OCI-M1 (cell line): ENCODE data around the gene HERC4.
A peak's percentile ranks its signal among the peaks of the same experiment; 100 is the strongest.
"Not testable (repeated sequence)": the region's sequence is repeated elsewhere in the genome, so short reads cannot be mapped to it uniquely, and the experiment has no call there.

Experiments
- DNase-seq: peaks from one replicate; lab custom pipeline; 2025; lab: John Stamatoyannopoulos, UW

HERC4 gene

DNA sequence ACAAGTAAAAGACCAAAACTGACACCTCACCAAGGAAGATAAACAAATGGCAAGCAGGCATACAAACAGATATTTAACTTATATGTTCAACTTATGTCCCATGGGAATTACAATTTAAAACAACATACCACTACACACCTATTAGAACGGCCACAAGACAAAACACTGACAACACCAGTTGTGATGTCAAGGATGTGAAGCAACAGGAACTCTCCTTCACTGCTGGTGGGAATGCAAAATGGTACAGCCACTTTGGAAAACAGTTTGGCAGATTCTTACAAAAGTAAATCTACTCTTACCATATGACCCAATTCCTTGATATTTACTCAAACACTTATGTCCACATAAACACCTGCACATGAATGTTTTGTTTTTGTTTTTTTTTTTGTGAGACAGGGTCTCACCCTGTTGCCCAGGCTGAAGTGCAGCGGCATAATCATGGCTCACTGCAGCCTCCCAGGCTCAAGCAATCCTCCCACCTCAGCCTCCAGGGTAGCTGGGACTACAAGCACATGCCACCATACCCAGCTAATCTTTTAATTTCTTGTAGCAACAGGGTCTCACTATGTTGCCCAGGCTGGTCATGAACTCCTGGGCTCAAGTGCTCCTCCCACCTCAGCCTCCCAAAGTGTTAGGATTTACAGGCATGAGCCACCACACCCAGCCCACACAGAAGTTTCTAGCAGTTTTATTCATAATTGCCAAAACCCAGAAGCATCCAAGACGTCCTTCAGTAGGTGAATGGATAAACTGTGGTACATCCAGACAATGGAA, 27.3 kb downstream of the HERC4 start:
- DNase-seq, result no peak

DNA sequence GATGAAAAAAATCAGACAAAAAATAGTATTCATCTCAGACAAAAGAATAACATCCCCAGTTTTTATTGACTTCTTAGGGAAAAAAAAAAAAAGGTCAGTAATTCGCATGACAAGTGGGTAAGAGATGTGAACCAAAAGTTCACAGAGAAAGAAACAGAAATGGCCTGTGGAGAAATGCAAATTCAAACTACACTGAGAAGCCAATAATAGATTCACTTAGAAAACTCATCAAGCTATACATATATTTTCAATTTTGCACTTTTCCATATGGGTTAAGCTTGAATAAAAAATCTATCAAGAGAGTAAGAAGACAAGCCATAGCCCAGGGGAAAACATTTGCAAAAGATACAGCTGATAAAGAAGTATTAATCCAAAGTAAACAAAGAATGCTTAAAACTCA, 28.0 kb downstream of the HERC4 start:
- no peak for DNase-seq

DNA sequence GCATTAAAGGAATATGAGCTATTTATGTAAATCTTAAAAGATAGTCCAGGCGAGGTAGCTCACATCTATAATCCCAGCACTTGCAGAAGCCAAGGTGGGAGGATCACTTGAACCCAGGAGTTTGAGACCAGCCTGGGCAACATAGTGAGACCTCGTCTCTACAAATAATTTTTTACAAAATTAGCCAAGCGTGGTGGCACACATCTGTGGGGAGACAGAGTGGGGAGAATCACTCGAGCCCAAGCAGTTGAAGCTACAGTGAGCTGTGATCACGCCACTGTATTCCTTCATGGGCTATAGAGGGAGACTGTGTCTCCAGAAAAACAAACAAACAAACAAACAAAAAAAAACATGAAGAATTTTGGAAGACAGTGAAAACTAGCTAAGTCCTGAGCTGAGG, 28.4 kb downstream of the HERC4 start:
- no peak for DNase-seq

DNA sequence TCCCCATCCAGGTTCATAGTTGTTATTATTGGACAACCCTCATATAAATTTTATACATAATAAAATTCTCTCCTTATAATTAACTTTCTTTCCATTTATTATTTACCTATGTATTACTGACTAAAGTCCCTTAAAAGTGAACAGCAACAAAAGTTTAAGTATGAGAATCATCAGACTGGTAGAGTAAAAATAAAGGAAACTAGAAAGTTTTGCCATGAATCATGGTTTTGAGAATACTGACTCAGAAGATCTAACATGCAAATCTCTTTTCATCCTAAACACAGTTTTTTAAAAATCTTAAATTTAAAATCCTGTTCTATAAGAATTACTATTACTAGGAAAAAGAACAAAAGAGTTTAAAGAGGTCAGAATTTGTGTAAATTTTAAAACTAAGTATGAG, 32.1 kb downstream of the HERC4 start:
- DNase-seq, result no peak

DNA sequence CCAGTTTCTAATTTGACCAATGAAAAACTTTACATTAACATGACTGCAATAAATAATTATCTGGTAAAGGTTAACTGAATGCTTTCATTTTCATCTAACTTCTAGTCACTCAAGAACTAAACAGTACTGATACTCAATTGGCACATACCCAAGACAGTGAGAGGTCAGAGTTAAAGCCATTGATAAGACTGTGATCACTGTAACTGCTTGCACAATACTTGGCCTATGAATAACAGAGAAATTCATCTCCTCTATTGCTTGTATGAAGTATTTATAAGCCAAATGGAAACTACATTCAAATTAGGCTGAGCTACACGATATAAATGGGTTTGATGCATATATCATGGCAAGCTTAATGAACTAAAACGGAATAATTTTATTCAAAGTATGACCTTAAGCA, 43.0 kb downstream of the HERC4 start:
- DNase-seq, result peak; percentile 68

DNA sequence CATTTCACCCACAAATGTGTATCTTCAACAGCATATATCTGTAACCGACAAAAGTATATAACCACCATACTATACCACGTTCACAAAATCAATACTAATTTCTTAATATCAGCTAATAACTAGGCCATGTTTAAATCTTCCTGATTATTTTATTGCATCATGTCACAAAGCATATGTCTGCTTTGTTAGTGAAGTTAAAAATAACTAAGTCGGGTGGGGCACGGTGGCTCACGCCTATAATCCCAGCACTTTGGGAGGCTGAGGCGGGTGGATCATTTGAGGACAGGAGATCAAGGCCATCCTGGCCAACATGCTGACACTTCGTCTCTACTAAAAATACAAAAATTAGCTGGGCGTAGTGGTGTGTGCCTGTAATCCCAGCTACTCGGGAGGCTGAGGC, 47.7 kb downstream of the HERC4 start:
- no peak for DNase-seq

DNA sequence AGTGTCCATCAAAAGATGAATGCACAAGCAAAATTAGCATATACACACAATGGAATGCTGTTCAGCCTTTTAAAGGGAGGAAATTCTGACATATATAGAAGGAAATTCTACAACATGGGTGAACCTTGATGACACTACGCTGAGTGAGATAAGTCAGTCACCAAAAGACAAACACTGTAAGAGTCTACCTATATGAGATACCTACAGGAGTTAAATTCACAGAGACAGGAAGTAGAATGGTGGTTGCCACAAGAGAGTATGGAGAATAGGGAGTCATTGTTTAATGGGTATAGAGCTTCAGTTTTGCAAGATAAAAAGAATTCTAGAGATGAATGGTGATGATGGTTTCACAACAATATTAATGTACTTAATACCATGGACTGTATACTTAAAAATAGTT, 51.8 kb downstream of the HERC4 start:
- DNase-seq, result no peak

DNA sequence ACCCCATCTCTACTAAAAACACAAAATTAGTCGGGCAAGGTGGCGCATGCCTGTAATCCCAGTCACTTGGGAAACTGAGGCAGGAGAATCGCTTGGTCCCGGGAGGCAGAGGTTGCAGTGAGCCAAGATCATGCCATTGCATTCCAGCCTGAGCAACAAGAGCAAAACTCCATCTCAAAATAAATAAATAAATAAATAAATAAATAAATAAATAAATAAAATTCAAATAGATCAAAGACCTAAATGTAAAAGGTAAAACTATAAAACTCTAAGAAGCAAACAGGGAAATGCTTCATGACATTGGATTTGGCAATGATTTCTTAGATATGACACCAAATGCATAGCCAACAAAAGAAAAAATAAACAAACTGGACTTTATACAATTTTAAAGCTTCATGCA, 52.8 kb downstream of the HERC4 start:
- DNase-seq, result not testable (repeated sequence)

DNA sequence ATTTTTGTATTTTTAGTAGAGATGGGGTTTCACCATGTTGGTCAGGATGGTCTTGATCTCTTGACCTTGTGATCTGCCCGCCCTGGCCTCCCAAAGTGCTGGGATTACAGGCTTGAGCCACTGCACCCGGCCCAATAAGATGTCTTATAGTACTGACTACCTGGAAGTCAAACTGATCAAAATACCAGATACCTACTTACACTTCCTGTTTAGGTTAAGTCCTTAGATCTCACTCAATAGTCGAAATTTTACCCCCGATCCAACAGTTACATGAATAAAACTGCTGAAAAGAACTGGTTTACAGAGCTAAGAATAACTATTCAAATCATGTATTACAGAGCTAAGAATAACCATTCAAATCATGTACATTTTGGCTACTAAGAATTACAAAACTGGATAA, 58.6 kb downstream of the HERC4 start:
- DNase-seq, result not testable (repeated sequence)

DNA sequence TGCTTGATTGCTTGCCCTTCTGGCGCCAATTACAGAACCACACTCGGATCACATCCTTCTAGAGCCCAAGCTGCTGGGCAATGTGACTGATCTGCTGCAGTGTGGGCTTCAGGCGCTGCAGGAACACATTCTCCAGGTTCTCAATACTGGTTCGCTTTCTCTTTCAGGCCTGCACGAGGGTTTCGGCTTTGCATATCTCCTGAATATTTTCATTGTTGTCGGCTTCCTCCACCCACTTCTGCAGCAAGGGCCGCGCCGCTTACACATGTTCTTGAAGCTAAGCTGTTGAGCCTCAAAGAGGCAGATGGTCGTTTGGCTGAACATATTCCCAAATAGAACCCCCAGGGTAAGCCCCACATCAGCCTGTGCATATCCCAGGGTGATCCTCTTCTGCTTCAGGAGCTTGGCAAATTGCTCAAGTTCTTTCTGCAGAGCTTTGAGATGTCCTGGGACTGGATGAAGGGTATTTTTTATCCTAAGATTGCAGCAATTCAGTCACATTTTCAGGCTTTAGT, 64.6 kb downstream of the HERC4 start:
- no peak for DNase-seq

DNA sequence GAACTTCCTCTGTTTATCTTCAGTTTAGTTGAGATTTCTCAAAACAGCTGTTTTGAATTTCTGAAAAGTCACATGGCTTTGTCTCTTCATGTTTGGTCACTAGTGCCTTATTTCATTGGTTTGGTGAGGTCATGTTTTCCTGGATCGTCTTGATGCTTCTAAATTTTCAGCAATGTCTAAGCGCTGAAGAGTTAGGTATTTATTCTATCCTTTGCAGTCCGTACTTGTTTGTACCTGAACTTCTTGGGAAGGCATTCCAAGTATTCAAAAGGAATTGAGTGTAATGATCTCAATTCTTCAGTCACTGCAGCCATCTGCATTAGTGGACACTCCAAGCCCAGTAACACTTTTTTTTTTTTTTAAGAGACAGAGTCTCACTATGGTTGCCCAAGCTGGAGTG, 67.7 kb downstream of the HERC4 start:
- DNase-seq, result no peak

DNA sequence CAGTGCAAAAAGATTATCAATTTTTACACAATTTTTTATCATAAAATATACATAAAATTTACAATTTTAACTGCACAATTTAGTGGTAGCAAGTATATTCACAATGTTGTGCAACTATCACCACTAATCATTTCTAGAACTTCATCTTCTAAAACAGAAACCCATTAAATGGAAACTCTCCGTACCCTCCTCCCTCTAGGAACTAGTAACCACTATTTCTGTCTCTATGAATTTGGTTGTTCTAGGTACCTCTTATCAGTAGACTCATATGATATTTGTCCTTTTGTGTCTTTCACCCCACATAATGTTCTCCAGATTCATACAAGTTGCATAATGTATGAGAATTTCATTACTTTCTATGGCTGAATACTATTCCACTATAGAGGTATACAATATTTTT, 73.5 kb downstream of the HERC4 start:
- no peak for DNase-seq

DNA sequence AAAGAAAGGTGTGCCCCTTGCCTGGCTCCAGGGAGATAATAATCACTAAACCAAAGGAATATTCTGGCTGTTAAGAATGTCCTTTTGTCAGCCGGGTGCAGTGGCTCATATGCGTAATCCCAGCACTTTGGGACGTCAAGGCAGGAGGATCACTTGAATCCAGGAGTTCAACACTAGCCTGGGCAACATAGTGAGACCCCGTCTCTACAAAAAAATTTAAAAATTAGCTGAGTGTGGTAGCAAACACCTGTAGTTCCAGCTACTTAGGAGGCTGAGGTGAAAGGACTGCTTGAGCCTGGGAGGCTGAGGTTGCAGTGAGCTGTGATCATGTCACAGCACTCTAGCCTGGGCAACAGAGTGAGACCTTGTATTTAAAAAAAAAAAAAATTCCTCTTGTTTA, 74.1 kb downstream of the HERC4 start:
- no peak for DNase-seq

DNA sequence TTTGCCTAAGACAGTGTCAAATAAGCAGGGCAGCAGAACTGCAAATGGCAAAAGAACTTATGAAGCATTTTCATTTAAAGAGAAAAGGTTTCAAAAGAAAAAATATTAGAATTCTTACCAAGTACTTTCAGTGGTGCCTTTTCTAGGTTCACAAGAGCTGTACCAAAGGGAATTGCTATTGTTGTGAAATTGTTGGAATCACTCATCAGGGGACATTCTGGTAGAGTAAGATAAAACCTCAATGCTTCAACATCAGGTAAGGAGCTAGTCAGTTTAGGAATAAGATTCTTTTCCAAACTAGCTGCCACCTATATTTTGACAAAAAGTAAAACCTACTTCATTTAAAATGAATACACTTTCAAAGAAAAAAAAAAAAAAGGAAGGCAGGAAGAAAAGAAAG, 85.0 kb downstream of the HERC4 start:
- DNase-seq, result peak; percentile 13

DNA sequence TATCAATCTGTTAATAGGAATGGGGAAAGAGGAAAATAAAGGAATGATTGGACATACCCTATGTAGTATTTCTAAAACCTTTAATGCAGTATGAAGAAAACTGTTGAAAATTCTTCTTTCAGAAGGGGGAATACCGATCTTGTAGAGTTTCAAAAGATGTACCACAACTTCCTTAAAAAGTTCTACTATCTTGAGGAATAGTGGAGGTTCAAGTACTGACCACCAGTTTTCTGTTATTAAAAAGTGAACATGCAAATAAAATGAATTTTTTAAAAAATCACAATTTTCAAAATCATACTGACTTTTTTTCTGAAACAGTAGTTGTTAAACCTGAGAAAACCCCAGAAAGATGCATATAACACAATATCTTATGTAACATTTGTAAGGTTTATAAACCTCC, 86.5 kb downstream of the HERC4 start:
- peak; percentile 39 for DNase-seq

DNA sequence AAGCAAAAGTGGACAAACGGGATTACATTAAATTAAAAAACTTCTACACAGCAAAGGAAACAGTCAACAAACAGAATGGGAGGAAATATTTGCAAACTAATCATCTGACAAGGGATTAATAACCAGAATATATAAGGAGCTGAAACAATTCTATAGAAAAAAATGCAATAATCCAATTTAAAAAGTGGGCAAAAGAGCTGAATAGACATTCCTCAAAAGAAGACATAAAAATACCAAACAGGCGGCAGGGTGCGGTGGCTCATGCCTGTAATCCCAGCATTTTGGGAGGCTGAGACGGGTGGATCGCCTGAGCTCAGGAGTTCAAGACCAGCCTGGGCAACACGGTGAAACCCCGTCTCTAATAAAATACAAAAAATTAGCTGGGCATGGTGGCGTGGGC, 92.5 kb downstream of the HERC4 start:
- DNase-seq, result not testable (repeated sequence)

DNA sequence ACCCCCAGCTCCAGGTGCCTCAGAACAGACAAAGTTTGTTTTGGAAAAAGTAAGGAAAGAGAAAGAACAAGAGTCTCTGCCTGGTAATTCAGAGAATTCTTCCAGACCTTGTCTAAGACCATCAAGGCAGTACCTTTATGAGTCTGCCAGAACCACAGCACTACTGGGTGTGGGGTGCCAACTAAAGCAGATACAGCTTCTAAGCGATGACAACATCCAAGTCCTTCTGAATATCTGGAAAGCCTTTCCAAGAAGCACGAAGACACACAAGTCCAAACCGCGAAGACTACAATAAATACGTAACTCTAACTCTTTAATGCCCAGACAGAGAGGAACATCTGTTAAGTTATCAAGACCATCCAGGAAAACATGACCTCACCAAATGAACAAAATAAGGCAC, 96.3 kb downstream of the HERC4 start:
- no peak for DNase-seq

DNA sequence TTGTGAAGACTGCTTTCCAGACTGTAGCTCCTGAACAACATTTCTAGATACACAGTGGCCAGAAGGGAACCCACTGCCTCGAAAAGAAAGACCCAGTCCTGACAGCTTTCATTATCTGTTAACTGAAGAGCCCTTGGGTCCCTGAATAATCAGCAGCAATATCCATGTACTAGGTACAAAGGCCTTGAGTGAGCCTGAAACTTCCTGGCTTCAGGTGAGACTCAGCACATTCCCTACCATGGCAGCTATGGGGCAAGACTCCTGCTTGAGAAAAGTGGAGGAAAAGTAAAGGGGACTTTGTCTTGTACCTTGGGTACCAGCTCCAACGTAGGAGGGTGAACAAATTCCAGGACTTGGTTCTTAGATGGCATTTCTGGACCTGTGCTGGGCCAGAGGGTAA, 97.8 kb downstream of the HERC4 start:
- no peak for DNase-seq

DNA sequence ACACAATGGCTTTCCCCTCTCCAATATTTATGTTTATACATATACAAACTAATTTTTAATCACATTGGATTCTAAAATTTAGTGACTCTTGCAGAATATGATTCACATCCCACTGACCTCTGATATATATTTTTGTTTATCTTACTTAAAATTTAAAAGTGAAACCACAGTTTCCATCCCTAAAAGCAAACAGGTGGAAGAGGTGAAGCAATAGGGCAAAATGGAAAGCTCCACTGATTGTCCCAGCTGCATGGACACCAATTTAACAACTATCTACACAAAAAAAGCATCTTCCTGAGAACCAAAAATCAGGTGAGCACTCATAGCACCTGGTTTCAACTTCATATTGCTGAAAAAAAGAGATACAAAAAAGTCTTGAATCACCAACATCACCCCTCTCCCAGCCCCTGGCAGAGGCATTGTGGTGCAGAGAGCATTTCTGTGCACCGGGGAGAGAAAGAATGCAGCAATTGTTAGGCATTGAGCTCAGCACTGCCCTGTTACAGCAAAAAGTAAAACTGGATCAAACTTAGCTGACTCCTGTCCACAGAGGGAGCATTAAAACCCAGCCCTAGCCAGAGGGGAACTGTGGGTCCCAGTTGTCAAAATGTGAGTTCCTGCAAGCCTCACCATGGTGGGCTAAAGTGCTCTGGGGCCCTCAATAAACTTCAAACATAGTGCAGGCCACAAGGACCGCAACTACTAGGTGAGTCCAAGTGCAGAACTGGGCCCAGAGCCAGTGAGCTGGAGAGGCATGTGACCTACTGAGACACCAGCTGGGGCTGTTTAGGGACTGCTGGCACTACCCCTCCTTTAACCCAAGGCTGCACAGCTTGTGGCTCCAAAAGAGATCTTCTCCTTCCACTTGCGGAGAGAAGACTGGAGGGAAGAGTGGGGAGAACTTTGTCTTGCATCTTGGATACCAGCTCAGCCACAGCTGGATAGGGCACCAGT, 98.5 kb downstream of the HERC4 start:
- DNase-seq, result no peak

DNA sequence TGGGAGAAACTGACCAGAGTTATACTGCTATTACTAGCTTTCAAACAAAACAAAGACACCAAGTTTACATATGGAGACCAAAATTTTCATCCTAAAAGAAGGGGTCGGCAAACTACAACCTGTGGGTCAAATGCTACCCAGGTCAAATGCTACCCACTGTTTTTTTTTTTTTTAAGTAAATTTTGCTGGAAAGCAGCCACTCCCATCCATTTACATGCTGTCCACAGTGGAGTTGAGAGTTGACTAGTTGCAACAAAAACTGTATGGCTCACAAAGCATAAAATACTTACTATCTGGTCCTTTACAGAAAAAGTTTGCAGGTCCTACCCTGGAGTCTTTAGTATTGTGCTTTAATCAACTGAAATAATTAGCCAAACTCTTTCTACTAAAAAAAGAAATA, 99.2 kb downstream of the HERC4 start:
- DNase-seq, result no peak

DNA sequence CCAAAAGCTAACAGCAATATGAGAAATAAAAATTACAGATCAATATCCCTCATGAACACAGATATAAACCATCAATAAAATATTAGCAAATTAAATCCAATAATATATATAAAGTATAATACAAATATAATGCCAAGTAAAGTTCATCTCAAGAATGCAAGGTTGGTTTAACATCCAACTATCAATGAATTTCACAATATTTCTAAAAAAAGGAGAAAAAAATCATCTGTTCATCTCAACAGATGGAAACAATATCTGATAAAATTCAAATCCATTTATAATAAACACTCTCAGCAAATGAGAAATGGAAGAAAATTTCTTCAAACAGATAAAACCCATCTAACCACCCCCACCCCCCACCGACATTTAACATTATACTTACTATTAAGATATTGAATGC, 103.8 kb downstream of the HERC4 start:
- DNase-seq, result no peak

DNA sequence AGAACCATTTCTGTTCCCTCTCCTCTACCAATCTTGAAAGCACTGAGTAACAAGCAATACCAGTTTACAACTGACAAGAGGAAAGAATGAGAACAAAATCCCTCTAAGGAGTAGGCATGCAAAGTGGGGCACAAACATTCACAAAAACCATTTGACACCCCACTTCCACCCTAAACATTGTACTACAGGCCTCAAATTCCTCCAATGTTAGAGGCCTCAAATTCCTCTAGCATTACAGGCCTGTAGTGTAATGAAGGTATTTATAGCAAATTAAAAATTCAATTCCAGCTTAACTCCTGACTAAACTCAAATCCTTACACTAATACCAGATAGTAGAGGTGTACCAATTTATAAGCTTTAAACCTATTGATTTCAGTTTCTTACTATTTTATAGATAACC, 105.2 kb downstream of the HERC4 start:
- no peak for DNase-seq

DNA sequence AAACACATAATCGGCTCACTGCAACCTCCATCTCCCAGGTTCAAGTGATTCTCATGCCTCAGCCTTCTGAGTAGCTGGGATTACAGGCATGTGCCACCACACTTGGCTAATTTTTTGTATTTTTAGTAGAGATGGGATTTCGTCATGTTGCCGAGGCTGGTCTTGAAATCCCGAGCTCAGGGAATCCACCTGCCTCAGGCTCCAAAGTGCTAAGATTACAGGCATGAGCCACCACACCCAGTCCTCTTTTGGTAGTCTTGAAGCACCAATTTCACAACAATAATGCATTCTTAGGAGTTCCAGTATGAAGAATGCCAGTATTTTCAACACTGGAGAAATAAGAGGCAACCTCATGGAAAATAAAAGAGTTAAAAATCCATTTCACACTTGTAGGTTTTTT, 109.0 kb downstream of the HERC4 start:
- DNase-seq, result not testable (repeated sequence)
